Testis (tissue), 2 donors: ENCODE results near the gene EYS.

Source experiments
- CTCF ChIP-seq, 3 experiments: fragments of 450-650 bp in 2 of 3; fragments of 200-600 bp in 1 of 3; sonication (generic) in 1 of 3; IDR thresholded peaks; one replicate each; pipeline ENCODE4 v1.5.1; 2016 to 2019; ENCODE audit warnings: antibody characterized with exemption in 3 of 3, mild to moderate bottlenecking in 2 of 3, moderate library complexity in 1 of 3
- POLR2A ChIP-seq: fragments of 450-650 bp; IDR thresholded peaks from one replicate; pipeline ENCODE4 v1.6.1; 2017; ENCODE audit warnings: antibody characterized with exemption, mild to moderate bottlenecking, moderate library complexity

- TF ChIP-seq CTCF (IDR thresholded peaks at IDR 0.05) (no peak), POLR2A (no peak)
Observed at GRCh38 chr6:64724091-64724490, 982.9 kb downstream of the EYS start.
